Coronary artery (tissue), 2 donors: ENCODE measurements around the gene TRIM65.

Experiments used
- DNase-seq: peaks from one replicate; pipeline ENCODE4 v3.0.0-alpha.2; 2017; ENCODE audit warnings: low spot score
- H3K27ac ChIP-seq, 2 donors: fragments of 200-600 bp; sonication (generic); one replicate each; pipeline ENCODE4 v1.5.1; 2016 to 2019
- H3K4me3 ChIP-seq: fragments of 200-600 bp; sonication (generic); 2 replicates; pipeline ENCODE4 v1.5.1; 2016; ENCODE audit warnings: mild to moderate bottlenecking, moderate library complexity
- CTCF ChIP-seq: fragments of 200-600 bp; sonication (generic); IDR thresholded peaks from one replicate; pipeline ENCODE4 v1.5.1; 2019; ENCODE audit warnings: antibody characterized with exemption

Gene TRIM65

GRCh38 chr17:75897160-75898019 lies 639 bp upstream of the TRIM65 start:
- peak overlapping the region; percentile 76 for H3K4me3 ChIP-seq
- no peak for TF ChIP-seq CTCF
- DNase-seq: peak; percentile 84
- H3K27ac ChIP-seq: peak overlapping the region; percentile 89 to 93

- H3K27ac ChIP-seq: peak overlapping the region; percentile 89 to 93
- DNase-seq: no peak
- peak overlapping the region; percentile 76 for H3K4me3 ChIP-seq
- TF ChIP-seq CTCF: no peak
Observed at GRCh38 chr17:75895370-75896155, 1.2 kb downstream of the TRIM65 start.

GRCh38 chr17:75894049-75894733 lies 2.6 kb downstream of the TRIM65 start:
- DNase-seq: no peak
- no peak for TF ChIP-seq CTCF
- Histone ChIP-seq H3K4me3 (no peak overlapping the region), H3K27ac (peak overlapping the region in 1 of 2 donors; percentile 93)

- DNase-seq: no peak
- Histone ChIP-seq H3K4me3 (no peak overlapping the region), H3K27ac (no peak overlapping the region)
- no peak for TF ChIP-seq CTCF
Observed at GRCh38 chr17:75893305-75894048, 3.3 kb downstream of the TRIM65 start.

- no peak overlapping the region for H3K4me3 ChIP-seq
- no peak for DNase-seq
- TF ChIP-seq CTCF: no peak
- H3K27ac ChIP-seq: no peak overlapping the region
Observed at GRCh38 chr17:75892556-75893224, 4.1 kb downstream of the TRIM65 start.
